Stimulated activated naive CD8-positive, alpha-beta T cell treated with anti-CD3 and anti-CD28 coated beads, Interleukin-15, Interleukin-2, amounts not matched to agents 100 U/mL and 50 U/mL, for 24 hours (primary cell): ENCODE measurements around the gene MSN.
A peak's percentile ranks its signal among the peaks of the same experiment; 100 is the strongest.
"Not testable (repeated sequence)": the region's sequence is repeated elsewhere in the genome, so short reads cannot be mapped to it uniquely, and the experiment has no call there.

ENCODE experiments used
- ATAC-seq: fragments of 150-1000 bp; cut with Tn5 transposase; one replicate; pipeline ENCODE4 v1.10.0; 2021
- DNase-seq: peaks from one replicate; pipeline ENCODE4 v3.0.0; 2021

Gene MSN

DNA sequence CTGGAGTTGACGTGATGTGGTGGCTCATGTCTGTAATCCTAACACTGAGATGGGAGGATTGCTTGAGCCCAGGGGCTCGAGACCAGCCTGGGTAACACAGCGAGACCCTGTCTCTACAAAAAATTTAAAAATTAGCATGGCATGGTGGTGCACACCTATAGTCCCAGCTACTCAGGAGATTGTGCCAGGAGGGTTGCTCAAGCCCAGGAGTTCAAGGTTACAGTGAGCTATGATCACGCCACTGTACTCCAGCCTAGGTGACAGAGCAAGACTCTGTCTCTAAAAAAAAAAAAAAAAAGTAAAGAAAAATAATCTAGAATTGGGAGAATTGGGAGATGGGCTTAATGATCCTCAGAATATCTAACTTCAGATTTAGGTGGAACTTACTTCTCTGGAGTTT is 51.1 kb downstream of the MSN start:
- DNase-seq (no peak), ATAC-seq (no peak)

DNA sequence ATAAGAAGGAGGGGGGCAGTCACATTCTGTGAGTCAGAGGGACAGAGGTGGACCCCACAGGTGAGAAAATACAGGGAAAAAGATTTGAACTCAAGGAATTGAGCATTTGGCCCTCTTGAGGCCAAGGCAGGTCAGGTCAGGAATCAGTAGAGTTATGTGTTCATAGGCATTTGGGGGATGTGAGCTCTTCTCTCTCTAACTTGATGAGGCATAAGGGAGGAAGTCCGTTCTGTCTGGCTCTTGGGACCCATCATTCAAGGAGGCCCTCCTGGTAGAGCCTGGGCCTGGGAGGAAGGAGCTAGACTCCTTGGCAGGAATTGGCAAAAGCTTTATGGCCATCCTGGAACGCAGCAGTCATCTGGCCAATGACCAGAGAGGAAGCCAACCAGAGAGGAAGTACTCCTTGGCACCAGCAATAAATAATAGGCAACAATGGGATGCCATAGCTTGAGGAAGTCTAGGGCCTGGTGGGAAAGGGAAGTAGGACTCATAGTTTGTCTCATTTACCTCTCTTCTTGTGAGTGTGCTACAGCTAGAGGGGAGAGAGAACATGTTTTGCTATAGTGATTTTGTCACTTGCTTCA is 53.0 kb downstream of the MSN start:
- no peak for ATAC-seq
- DNase-seq: no peak

- ATAC-seq: peak; percentile 91
- peak; percentile 25 for DNase-seq
Observed at GRCh38 chrX:65723706-65724105, 56.3 kb downstream of the MSN start.

- no peak for DNase-seq
- no peak for ATAC-seq
Observed at GRCh38 chrX:65726715-65727114, 59.3 kb downstream of the MSN start.

DNA sequence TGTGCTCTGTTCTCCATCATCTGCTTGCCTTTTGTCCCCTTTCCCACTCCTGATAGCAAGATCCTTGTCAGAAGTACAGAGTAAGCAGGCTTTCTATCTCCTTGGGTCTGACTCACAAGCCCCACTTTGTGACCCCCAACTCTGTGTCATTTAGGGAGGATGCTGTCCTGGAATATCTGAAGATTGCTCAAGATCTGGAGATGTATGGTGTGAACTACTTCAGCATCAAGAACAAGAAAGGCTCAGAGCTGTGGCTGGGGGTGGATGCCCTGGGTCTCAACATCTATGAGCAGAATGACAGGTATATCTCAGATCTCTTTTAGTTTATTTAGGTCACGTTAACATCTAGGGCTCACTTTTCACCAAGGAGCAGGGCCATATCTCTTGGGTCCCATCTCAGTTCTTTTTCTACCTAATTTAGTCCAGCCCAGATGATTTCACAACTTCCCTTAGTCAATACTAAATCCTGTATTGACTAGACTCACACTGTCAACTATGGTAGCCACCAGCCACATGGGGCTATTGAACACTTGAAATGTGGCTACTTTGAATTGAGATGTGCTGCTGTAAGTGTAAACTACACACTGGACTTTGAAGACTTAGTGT is 64.3 kb downstream of the MSN start:
- DNase-seq: no peak
- peak; percentile 24 for ATAC-seq

DNA sequence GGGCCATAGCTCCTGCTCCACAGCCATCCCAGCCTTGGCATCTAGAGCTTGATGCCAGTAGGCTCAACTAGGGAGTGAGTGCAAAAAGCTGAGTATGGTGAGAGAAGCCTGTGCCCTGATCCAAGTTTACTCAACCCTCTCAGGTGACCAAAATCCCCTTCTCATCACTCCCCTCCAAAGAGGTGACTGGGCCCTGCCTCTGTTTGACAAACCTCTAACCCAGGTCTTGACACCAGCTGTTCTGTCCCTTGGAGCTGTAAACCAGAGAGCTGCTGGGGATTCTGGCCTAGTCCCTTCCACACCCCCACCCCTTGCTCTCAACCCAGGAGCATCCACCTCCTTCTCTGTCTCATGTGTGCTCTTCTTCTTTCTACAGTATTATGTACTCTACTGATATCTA is 73.5 kb downstream of the MSN start:
- ATAC-seq: peak; percentile 16
- no peak for DNase-seq

- ATAC-seq (peak; percentile 67), DNase-seq (no peak)
Observed at GRCh38 chrX:65741823-65742222, 74.4 kb downstream of the MSN start.

- DNase-seq: no peak
Observed at GRCh38 chrX:65744965-65745364, 77.5 kb downstream of the MSN start.

GRCh38 chrX:65745427-65745826 is 78.0 kb downstream of the MSN start:
- no peak for ATAC-seq
- no peak for DNase-seq

More at GRCh38 chrX:65744965-65745364, 77.5 kb downstream of the MSN start:
- ATAC-seq: no peak

GRCh38 chrX:65745992-65746391 is 78.5 kb downstream of the MSN start:
- DNase-seq: no peak

GRCh38 chrX:65750674-65751469 is 83.4 kb downstream of the MSN start:
- DNase-seq: peak; percentile 40
- peak; percentile 88 for ATAC-seq

More at GRCh38 chrX:65745992-65746391, 78.5 kb downstream of the MSN start:
- no peak for ATAC-seq

DNA sequence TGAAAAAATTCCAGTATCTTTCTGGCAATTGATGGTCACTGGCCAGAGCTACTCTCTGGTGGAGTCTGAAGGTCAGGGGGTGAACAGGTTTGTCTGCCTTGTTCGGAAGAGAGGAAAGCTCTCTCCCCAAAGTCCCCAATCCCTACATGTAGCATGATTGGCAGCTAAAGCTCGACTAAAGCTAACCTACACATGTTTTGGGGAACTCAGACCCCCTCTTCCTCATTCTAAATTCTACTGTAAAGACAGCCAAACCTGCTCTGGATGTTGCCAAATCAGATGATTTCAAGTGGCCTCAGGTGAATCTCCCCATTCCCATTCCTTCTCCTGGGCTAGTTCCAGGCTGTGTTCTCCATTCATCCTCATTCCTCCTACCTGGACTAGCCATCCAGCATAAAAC is 84.1 kb downstream of the MSN start:
- DNase-seq (no peak), ATAC-seq (no peak)

DNA sequence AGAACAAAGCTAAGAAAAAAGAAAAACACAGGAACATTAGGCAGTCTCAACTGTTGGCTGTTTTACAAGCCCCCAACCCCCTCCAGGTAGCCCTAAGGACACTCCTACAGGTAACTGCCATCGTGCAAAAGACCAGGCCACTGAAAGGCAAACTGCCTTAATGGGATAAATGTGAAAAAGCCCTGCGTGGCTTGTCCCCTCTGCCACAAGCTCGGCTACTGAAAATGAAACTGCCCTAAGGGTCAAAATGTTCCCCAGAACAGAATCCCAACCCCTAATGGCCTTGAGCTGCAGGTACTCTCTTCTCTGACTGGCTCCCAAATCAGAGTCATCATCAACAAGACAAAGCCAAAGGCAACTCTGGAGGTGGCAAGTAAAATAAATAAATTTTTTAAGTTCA is 84.8 kb downstream of the MSN start:
- ATAC-seq (no peak), DNase-seq (no peak)

- no peak for ATAC-seq
- no peak for DNase-seq
Observed at GRCh38 chrX:65755786-65756185, 88.3 kb downstream of the MSN start.

DNA sequence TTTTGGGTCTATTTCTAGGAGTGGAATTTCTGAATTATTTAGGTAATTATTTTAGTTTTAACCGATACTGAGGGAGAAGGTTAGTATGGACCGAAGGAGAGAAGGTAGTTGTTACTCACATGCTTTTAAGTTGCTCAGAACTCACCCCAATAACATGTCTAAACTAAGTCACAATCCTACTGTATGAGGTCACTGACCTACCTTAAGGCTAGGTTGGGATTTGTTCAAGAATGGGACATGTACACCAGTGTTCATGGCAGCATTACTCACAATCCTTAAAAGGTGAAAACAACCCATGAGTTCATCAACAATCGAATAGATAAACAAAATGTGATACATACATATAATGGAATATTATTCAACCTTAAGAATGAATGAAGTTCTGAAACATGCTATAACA is 90.5 kb downstream of the MSN start:
- DNase-seq (no peak), ATAC-seq (no peak)

DNA sequence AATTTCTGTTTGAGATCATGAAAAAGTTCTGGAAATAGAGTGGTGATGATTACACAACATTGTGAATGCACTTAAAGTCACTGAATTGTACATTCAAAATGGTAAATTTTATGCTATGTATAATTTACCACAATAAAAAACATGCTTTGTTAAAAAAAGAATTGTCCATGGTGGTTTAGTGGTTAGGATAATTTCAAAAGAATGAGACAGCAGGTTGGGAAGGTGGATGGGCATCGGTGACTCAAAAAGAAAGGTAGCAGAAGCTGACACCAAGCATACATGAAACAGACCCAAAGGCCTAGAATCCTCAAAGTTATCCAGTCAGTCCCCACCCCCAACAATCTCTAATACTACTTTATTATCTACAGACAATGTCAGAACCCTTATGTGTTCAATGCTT is 91.1 kb downstream of the MSN start:
- ATAC-seq (no peak), DNase-seq (no peak)

DNA sequence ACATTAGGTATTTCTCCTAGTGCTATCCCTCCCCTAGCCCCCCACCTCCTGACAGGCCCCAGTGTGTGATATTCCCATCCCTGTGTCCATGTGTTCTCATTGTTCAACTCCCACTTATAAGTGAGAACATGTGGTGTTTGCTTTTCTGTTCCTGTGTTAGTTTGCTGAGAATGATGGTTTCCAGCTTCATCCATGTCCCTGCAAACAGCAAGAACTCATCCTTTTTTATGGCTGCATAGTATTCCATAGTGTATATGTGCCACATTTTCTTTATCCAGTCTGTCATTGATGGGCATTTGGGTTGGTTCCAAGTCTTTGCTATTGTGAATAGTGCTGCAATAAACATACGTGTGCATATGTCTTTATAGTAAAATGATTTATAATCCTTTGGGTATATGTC is 92.1 kb downstream of the MSN start:
- DNase-seq, ATAC-seq: not testable (repeated sequence)

GRCh38 chrX:65769564-65770292 is 102.3 kb downstream of the MSN start:
- no peak for ATAC-seq
- DNase-seq: no peak

DNA sequence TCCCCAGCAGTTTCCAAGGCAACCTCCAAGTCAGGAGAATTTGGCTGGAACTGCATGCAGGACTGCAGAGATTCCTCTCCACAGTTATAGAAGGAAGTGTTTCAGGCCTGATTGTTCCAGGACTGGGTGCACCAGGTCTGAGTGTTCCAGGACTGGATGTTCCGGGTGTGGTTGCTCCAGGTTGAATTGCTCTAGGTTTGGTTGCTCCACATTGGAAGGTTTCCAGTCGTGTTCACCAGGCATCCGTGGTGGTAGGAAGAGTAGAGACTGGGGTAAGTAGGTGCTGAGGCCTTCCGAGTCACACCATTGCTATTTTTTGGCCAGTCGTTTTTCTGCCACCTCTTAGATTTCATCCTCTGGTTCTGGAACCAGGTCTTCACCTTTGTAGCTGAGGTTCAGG is 105.4 kb downstream of the MSN start:
- ATAC-seq: no peak

GRCh38 chrX:65781845-65782244 is 114.4 kb downstream of the MSN start:
- DNase-seq (no peak), ATAC-seq (no peak)

More for the DNA sequence above, 105.4 kb downstream of the MSN start:
- DNase-seq: no peak

DNA sequence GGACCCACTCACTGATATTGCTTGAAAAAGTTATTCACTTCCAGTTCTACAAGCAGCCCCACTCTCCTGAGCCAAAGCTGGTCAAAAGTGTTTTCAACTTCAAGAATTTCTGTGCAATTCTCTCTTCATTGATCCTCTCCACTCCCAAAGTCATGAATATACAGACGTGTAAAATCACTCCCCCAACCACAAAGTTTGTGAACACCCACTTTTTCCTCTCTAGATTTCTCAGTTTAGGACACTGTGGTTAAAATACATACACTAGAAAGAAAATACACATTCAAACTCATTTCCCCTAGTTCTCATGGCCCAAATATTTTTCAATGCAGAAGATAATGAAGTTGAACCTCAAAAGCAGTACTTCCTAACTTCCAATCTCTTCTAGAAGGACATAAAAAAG is 116.3 kb downstream of the MSN start:
- DNase-seq: no peak
- ATAC-seq: peak; percentile 43
